HG03457 (cell line): ENCODE data around the gene LRRC51.

Experiments used
- ATAC-seq: cut with Tn5 transposase; IDR thresholded peaks from one replicate; pipeline ENCODE4 v1.9.1; 2021; ENCODE audit warnings: moderate number of reproducible peaks; ENCODE audit not compliant: unreplicated experiment

The LRRC51 gene, protein sequence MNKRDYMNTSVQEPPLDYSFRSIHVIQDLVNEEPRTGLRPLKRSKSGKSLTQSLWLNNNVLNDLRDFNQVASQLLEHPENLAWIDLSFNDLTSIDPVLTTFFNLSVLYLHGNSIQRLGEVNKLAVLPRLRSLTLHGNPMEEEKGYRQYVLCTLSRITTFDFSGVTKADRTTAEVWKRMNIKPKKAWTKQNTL

DNA sequence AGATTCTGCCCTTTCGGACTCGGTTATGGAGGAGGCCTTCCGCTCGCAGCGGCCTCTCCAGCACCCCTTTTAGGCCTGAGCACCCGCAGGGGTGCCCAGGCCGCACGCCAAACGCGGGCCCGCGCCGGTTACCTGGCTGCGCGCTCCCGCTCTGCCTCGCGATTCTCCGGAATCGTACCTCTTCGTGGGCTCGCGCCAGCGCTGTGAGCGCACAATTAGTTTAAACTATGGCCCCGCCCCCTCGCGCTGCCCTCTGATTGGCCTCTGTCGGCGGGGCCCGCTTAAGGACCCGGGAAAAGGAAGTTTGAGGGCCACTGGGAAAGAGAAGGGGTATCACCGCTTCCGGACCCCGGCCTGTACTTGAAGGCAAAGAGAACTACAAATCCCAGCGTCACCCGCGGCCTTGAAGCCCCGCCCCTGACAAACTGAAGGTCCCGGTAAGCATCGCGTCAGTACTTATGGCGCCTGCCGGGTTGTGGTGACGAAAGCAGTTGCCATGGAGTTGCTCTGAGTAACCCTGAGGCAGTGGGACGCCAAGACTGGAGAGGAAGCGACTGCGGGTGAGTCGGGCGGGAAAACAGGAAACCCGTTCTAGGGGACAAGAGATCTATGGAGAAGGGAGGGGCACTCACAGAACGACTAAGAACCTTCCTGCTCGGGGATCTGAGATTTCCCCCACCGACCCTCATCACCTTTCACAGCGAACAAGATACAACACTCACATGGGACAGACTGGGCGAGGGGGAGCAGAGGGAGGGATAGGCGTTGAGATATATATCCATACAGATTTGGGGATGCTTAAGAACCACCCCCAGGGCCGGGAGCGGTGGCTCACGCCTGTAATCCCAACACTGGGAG lies at the start of gene LRRC51, which contains the start of gene NUMA1:
Gene LRRC51 (plus strand): TSS at position 525 of the 858 bp plus-strand sequence. CDS start 8,234 bp downstream, outside the sequence.
Gene NUMA1 (minus strand): TSS at position 217 of the 858 bp plus-strand sequence. CDS start 44,599 bp downstream, outside the sequence.
- ATAC-seq = peak; percentile 87

DNA sequence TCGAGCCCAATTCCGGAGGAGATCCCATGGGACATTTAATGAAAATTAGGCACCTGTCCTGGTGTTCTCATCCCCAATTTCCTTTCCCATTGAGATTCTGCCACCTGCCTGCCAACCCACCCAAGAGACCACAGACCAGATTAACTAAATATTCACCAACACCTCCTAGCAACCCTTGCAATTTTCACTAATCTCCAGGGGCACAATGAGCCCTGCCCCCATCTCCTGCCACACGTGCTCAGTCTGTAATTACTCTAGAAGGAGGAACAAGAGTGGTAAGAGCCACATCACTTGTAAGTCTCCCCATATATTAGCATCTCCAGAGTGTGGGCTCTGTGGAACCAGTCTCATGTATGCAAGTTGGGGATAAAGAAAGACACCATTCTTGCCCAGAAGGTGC lies 44.0 kb upstream of the LRRC51 start:
- no peak for ATAC-seq

DNA sequence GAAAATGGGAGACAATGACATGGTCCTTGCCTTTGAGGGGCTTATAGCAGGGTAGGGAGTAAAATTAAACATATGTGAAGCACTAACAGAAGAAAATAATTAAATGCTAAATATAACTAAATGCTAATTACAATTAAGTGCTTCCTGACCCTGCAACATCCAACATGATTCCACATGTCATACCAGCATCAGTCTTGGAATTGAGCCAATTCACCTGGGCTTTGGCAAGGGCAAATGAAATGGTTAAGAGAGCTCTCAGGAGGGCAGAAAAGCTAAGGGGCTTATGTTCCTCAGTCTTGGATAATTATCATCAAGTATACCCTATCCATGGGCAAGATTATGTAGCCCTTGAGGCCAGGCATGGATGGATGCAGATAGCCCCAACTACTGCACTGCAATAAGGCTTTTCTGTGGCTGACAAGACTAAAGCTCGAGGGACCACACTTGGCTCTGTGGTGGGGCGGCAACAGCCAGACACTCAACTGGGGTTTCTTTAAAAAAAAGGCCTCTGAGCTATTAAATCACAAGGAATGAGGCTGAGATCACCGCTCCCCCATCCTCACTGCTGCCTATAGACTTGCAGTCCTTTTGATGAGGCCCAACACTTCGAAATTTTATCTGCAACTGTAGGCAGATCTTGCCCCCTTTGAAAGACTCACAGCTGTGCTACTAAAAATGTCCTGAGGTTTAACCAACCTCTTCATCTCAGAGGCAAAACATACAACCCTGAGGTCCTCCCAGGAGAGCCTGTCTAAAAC lies 42.9 kb upstream of the LRRC51 start:
- no peak for ATAC-seq

DNA sequence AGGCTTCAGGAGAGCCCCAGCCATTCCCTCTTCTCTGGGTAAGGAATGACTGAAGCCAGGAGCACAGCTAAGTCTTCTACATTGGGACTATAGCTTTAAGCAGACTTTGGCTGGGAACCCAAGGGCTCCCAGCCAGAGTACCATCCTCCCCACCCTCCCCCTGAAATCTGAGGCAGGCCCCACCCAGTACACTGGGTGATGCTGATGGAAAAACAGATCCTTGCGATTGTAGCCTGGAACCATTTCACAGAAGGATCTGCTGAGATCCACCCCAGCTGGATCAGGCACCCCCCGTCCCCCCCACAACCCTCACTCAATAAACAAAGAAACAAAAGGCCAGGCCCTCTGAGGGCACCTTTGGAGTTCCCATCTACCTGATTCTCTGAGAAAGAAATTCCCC lies 42.2 kb upstream of the LRRC51 start:
- ATAC-seq = no peak

DNA sequence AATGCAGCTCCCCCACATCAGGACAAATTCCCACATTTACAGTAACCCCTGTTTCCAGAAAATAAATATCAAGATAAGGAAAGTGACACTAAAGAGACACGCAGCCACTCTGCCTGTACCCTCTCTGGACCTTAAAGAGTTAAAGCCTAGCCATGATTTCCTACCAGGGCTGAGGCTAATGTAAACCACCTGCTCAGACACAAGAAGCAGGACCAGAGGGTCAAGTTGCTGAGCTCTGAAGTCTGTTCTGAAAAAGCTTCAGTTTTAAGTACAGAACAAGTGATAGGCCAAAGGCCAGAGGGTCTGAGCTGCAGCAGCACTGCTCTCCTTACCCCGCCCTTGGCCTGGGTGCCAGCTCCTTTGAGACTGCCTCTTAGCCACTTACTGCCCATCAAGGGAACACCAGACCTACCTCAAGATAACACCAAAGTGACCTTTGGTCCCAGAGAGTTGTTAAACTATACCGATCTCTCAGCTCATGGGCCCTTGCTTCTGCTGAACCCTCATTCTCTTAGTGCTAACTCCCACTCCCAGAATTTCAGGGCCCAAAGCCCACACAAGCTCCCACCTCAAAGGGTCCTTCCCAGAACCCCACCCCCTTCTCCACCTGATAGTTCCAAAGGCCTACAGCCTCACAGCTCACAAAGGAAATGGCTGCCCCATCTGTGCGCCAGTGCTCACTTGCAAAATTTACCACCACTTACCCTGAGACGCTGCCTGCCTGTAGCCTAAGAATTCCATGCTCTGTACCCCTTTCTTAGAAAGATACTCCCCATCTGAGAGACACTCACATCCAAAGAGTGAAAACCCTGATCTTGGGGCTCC lies 41.4 kb upstream of the LRRC51 start:
- no peak for ATAC-seq

DNA sequence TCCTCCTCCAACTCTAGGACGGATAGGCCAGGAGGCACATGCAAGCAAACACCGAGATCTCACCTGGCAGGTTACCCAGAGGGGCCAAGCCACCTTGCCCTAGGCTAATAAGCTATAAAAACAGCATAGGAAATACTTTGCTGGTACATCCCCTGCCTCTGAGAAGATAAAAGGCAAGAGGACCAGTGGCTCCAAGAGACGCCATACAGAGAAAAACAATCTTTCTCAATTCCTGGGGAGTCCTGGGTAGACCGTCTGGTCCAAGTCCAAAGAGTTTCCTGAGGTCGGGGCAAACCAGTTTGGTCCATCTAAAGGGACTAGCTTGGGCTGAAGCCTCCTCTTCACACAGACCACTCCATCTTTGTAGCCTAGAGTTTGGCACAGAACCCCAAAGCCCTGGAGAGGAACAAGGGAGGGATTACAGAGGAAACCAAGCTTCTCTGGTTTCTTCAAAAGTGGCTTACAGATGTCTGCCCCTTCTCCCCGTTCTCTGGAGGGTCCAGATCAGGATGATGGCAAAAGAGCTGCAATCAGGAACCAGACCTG lies 40.7 kb upstream of the LRRC51 start:
- ATAC-seq = no peak

DNA sequence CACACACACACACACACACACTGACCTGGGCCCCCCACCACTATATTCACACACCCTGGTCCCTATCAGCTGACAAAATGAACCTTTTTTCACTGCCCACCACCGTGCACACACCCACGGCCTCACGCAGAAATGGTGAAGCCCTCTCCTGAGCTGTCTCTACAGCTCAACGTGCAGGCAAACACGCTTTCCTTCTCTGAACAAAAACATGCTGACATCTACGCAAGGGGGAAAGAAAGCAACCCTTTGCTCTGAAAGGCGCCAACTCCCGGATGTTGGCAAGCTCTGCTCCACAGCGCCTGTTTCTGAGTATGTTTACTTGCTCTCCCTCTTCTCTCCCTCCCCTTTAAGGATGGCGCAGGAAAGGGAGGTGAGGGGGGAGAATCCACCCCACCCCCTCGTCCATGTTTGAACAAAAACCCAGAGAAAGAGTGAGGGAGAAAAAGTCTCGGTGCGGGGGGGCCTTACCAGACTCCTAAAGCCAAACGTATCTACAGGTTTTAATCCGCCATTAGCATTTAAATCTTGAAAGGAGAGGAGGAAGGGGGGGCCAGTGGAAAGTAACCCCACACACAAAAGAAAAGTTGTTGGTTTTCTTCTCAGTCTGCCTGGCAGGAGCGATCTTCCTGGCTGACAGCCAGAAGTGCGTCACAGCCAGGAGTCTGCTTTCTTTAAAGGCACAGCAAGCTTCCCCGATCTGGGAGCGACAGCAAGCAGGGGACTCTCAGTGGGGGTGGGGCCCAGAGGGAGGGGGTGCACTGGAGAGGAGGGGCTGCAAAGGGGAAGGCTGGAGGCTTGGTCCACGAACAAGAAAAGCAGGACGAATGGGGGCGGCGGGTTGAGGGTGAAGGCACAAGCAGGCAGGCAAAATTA lies 39.9 kb upstream of the LRRC51 start:
- ATAC-seq = no peak

DNA sequence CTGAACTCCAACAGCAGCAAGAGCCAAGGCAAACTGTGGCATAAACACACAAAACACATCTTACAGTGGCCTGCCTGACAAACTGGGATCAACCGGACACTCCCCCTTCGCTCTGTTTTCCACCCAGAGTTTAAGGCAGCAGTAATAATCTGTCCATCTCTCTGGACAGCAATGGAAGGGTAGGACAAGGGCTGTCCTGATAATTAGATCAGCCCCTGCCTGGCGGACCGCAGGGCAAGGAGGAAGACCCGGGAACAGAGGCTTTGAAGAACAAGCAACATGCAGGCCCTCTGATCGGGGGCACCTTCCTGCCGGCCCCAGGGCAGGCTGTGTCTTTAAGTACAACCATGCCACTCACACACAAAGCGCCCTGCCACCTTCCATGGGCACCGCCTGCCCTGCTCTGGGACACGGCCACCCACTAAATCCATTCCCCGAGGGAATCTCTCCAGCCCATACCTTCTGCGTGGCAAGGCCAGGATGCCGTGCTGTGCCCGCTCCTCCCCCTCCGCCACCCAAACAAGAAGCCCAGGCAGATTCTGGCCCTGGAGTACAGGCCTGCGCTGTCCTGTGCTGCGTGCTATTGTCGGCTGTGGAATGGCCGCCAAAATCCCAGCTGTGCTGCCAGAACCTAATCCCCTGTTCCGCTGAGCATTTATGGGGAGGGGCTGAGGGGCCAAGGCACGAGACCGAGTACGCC lies 39.1 kb upstream of the LRRC51 start:
- ATAC-seq = no peak

DNA sequence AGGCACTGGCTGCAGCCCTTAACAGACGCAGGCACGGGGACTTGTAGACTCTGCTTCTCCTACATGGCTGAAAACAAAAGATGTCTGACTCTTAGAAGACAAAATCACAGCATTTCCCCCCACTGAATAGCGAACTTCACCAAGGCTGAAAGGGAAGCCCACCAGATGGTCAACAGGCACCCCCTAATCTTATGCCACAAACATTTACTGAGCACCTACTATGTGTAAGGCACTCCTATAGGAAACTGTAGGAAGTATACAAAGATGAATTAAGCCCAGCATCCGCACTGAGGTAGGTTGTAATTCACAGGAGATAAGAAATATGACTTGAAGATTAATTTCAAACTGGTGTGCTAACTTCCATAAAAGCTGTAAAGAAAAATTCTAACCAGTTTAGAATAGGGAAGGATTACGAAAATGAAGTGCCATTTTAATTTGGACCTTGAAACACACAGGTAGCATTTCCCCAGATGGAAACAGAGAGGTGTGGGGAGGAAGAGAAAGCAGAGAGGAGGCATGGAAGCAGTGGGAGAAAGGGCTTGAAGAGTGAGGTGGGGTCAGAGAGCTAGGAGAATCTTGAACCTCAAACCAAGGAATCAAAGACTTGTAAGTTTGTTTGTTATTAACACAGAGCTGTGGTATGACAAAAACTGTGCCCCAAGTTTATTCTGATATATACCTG lies 38.4 kb upstream of the LRRC51 start:
- no peak for ATAC-seq

DNA sequence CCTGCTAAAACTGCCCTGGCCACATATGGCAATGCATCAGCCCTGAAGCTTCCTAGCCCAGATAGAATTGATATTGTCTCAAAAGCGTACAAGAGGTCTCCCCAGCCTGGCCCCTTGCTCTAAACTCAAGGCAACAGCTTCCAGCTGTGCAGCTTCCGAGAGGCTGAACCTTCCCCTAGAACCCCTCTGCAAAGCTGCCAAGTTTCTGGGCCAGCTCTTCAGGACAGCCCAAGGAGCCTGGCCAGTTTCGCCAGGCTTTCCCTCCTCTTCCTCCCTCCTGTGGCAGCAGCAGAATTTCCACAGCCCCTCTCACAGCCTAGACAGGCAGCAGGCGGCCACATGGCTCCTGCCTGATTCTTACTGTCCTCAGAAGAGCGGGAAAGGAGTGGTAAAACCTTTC lies 34.8 kb upstream of the LRRC51 start:
- no peak for ATAC-seq

DNA sequence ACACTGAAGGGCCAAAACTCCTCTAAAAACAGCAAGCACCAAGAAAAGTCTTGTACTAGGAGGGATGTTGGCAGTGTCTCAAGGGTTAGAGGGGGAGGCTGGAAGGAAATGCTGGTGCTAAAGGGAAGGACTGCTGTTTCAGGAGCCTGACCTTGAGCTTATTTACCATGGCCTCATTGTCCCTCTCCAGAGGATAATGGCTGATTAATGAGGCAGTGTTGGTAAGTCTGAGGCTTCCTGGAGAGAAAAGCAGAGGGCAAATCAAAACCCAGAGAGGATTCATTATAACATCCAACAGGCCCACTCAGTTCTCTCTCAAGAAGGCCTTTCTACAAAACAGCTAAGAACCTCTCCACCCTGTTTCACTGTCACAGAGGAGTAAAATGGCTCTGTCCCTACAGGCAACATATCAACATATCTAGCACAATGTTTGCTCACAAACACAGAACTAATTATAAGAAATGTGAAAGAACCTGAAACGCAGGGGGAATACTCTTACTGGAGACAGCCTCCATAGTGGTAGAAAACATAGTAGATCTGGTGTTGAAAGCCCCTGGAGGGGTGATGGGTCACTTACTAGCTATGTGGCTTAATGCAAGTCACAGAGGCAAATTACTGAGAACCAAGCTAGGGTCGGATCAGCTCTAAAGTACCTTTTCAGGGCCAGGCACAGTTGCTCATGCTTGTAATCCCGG lies 31.7 kb upstream of the LRRC51 start:
- no peak for ATAC-seq

DNA sequence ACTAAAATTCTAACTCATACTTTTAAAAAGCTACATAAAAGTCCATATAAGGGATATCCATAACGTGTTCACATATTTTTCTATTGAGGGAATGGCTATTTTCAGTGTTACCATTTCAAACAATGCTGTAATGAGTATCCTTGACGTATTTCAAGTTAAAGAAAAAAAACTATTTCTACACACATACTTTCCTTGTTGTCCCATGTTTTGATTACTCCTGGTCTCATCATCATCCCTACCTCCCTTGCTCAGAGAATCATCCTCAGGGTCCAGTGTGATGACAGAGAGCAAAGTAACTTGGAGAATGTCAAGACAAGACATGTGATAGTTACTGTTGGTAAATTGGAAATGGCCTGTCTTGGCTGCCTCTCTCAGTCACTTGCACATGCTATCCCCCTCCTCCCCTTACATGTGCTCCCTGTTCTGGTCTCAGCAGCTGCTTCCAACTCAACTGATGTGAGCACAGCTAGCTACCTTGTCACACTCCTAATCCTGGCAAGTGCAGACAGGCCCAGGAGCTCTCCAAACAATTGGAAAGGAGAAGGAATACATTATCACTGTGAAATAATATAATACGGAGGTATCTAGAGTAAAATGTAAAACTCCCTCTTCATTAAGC lies 22.1 kb upstream of the LRRC51 start:
- ATAC-seq = no peak

DNA sequence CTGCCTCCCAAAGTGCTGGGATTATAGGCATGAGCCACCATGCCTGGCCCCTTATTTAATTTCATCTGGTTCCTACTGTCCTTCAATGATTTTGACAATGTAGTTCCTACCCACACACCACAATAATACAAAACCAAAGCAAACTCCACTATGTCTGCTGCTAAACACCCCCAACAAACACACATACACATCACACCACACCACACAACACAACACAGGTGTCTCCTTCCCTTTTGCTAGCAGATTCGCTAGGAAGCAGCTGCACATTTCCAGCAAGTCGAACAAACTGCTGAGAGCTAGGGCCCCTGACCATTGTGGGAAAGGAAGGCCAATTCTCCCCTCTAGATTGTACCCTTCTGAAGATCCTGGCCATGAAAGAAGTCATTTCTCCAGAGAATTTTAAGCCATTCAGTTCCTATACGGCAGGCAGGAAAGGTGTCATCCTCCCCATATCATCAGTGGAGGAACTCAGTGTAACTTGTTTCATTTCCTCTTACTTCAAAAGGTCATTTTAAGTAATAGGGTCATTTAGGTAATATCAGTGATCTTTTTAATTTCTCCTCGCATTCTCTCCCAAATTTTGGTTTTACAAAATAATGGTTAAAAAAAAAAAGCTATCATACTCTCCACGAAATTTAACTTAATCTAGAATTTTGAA lies 18.8 kb upstream of the LRRC51 start:
- no peak for ATAC-seq

DNA sequence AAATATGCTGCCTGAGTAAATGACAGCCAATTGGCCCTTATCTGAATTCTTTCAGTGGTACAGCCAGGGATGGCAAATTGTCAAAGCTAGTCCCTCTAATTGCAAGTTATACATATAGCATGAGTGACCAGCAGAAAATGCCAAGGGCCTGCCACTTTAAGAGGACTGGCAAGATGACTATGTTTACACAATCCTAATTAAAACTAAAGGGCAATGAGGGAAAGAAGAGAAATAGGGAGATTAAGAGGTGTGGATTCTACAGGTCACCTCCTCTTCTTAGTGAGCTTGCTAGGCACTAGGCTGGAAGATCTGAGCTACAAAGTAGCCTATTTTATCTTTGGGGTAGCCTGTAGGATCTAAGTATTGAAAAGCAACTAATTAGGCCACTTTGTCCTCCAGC lies 13.8 kb upstream of the LRRC51 start:
- ATAC-seq = no peak

DNA sequence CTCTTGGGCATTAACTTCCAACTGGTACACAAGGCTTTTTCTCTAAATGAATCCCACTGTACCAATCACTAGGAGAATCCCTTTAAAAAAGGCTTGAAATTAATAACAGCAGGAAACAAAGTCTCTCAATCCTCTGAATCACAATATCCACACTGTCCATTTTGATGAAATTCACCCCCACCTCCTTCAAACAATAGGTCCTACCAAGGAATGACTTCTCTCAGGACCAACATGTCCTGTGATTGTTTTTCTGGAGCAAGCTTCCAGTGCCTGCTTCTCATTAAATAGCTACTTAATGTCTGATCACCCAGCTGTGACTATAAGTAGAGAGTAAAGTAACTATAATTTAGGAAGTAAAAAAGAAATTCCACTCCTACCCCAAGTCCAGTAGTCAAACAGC lies 13.4 kb upstream of the LRRC51 start:
- no peak for ATAC-seq

DNA sequence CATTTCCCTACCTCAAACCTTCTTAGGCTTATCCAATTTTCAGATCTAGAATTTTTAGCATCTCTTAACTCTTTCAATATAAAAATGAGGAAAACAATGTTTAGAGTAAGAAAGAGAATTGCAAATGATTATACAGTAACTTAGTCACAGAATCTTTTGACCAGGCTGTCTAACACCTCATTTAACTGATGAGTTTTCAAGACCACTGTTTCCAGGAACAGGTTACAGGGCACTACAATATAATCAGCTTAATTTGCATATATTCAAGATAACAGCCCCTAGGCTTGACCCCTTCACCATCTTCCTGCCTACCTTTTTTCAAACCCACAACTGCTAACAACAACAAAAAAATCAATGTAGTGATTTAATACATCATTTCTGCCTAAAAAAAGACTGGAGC lies 13.0 kb upstream of the LRRC51 start:
- no peak for ATAC-seq

DNA sequence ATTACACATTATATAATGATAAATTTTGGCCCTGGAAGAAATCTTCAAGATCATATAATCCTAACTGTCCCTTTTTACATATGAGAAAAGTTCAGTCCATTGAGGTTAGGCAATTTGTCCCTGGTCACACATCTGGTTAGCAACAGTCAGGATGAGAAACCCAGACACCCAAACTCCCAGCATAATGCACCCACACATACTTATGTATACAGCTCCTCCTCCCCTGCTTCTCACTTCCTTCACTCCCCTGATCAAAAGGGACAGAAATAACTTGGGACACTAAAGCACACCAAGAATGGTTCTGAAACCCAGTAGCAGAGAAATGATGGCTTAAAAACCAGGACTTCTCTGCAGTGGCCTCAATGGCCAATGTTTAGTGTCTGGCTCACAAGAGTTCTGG lies 11.4 kb upstream of the LRRC51 start:
- ATAC-seq = no peak
